H1 (cell line): ENCODE results near the gene TGM4. TPM values are rescaled to one million over a fixed set of nuclear protein-coding genes. Genes with fewer than 3 reads are reported as not detected.

ENCODE experiments used
- MAX ChIP-seq: IDR thresholded peaks from 2 replicates; pipeline ENCODE4 v1.6.1; 2012; ENCODE audit warnings: inconsistent platforms
- polyA plus RNA-seq, 7 experiments: library from polyadenylated mRNA; depleted of rRNA in 3 of 7; stranded (reverse) in 5 of 7; unstranded in 2 of 7; fragments of >200 nt in 5 of 7; fragments of 200-250 nt in 2 of 7; gene quantifications; 1 replicate in 5 of 7; 2 replicates in 1 of 7; 4 replicates in 1 of 7; pipeline versions ENCODE4 v1.2.1 to v1.2.3, GENCODE V29; 2011 to 2013; ENCODE audit warnings: missing spikeins in 2 of 7, mixed read lengths in 2 of 7
- total RNA-seq: library from RNA; stranded (reverse); fragmentation: NEBNext Ultra II Directional; extraction: Animal tissue kit (Norgen Biotek cat#: 25700); gene quantifications from 2 replicates; pipeline ENCODE4 v1.2.1, GENCODE V29; 2021
- TF ChIP-seq, protein P1 (sequence below): fragments of 300-600 bp; sonication (generic); IDR thresholded peaks from 2 replicates; pipeline ENCODE4 v1.7.1; 2012; ENCODE audit warnings: low read length, moderate library complexity, mild to moderate bottlenecking, inconsistent platforms; ENCODE audit not compliant: insufficient replicate concordance

Gene TGM4
- total and polyA plus RNA-seq, 2 of the 8 experiments (the other 6 are each of a cell fraction or from before 2014, with no cell fraction given), result 0.02 TPM; not detected in 1

GRCh38 chr3:44894485-44894884 is 20.1 kb downstream of the TGM4 start (continued):
- TF ChIP-seq, protein P1, sequence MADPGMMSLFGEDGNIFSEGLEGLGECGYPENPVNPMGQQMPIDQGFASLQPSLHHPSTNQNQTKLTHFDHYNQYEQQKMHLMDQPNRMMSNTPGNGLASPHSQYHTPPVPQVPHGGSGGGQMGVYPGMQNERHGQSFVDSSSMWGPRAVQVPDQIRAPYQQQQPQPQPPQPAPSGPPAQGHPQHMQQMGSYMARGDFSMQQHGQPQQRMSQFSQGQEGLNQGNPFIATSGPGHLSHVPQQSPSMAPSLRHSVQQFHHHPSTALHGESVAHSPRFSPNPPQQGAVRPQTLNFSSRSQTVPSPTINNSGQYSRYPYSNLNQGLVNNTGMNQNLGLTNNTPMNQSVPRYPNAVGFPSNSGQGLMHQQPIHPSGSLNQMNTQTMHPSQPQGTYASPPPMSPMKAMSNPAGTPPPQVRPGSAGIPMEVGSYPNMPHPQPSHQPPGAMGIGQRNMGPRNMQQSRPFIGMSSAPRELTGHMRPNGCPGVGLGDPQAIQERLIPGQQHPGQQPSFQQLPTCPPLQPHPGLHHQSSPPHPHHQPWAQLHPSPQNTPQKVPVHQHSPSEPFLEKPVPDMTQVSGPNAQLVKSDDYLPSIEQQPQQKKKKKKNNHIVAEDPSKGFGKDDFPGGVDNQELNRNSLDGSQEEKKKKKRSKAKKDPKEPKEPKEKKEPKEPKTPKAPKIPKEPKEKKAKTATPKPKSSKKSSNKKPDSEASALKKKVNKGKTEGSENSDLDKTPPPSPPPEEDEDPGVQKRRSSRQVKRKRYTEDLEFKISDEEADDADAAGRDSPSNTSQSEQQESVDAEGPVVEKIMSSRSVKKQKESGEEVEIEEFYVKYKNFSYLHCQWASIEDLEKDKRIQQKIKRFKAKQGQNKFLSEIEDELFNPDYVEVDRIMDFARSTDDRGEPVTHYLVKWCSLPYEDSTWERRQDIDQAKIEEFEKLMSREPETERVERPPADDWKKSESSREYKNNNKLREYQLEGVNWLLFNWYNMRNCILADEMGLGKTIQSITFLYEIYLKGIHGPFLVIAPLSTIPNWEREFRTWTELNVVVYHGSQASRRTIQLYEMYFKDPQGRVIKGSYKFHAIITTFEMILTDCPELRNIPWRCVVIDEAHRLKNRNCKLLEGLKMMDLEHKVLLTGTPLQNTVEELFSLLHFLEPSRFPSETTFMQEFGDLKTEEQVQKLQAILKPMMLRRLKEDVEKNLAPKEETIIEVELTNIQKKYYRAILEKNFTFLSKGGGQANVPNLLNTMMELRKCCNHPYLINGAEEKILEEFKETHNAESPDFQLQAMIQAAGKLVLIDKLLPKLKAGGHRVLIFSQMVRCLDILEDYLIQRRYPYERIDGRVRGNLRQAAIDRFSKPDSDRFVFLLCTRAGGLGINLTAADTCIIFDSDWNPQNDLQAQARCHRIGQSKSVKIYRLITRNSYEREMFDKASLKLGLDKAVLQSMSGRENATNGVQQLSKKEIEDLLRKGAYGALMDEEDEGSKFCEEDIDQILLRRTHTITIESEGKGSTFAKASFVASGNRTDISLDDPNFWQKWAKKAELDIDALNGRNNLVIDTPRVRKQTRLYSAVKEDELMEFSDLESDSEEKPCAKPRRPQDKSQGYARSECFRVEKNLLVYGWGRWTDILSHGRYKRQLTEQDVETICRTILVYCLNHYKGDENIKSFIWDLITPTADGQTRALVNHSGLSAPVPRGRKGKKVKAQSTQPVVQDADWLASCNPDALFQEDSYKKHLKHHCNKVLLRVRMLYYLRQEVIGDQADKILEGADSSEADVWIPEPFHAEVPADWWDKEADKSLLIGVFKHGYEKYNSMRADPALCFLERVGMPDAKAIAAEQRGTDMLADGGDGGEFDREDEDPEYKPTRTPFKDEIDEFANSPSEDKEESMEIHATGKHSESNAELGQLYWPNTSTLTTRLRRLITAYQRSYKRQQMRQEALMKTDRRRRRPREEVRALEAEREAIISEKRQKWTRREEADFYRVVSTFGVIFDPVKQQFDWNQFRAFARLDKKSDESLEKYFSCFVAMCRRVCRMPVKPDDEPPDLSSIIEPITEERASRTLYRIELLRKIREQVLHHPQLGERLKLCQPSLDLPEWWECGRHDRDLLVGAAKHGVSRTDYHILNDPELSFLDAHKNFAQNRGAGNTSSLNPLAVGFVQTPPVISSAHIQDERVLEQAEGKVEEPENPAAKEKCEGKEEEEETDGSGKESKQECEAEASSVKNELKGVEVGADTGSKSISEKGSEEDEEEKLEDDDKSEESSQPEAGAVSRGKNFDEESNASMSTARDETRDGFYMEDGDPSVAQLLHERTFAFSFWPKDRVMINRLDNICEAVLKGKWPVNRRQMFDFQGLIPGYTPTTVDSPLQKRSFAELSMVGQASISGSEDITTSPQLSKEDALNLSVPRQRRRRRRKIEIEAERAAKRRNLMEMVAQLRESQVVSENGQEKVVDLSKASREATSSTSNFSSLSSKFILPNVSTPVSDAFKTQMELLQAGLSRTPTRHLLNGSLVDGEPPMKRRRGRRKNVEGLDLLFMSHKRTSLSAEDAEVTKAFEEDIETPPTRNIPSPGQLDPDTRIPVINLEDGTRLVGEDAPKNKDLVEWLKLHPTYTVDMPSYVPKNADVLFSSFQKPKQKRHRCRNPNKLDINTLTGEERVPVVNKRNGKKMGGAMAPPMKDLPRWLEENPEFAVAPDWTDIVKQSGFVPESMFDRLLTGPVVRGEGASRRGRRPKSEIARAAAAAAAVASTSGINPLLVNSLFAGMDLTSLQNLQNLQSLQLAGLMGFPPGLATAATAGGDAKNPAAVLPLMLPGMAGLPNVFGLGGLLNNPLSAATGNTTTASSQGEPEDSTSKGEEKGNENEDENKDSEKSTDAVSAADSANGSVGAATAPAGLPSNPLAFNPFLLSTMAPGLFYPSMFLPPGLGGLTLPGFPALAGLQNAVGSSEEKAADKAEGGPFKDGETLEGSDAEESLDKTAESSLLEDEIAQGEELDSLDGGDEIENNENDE, result no peak
- peak; percentile 85 for TF ChIP-seq MAX
